GF-D8 (cell line): Measurements from ENCODE around the gene DIO3.
A peak's percentile ranks its signal among the peaks of the same experiment; 100 is the strongest.

Experiments
- DNase-seq: peaks from one replicate; lab custom pipeline; 2025; lab: John Stamatoyannopoulos, UW

DIO3 gene

DNA sequence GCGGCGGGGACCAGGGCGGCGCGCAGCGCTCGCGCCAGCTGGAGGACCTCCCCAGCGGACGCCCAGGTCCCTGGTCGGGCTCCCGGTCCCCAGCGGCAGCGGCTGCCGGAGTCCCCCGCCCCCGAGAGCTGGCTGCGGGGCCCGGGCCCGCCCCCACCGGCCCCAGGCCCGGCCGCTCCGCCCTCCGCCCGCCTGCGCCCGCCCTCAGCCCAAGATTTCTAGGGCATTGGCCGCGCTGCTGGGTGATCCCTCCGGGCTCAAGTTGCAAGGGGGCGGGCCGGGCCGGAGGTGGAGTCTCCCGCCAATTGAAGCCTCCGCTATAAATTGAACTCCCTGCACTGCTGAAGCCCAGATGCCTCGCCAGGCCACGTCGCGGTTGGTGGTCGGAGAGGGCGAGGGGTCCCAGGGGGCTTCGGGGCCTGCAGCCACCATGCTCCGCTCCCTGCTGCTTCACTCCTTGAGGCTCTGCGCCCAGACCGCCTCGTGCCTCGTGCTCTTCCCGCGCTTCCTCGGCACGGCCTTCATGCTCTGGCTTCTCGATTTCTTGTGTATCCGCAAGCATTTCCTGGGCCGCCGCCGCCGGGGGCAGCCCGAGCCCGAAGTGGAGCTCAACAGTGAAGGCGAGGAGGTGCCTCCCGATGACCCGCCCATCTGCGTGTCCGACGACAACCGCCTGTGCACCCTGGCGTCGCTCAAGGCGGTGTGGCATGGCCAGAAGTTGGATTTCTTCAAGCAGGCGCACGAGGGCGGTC lies at the start of gene DIO3:
TSS of gene DIO3 (plus strand) at position 351 of the 752 bp plus-strand sequence.
- DNase-seq = no peak

- no peak for DNase-seq
Measured at GRCh38 chr14:101511620-101512375, 49.5 kb upstream of the DIO3 start.

- no peak for DNase-seq
Measured at GRCh38 chr14:101512376-101512695, 49.0 kb upstream of the DIO3 start.

- DNase-seq = no peak
Measured at GRCh38 chr14:101514136-101514535, 47.2 kb upstream of the DIO3 start.

DNA sequence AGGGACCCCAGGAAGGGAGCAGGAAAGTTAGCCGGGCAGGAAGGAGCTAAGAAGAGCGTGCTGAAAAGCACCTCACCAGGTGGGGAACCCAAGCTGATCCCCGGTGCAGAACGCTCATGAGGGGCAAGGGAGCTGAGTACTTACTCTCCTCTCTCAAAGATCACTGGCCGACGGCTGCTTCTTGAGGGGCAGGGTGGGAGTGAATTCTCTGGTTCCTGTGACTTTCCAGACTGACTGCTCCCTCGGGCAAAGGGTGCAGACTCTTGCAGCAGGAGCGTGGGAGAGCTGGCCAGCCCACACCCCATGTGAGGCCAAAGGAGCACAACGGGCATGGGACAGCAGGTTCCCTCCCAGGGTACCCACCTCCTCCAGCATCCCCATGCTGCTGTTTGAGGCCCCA lies 44.9 kb upstream of the DIO3 start:
- no peak for DNase-seq

GRCh38 chr14:101518611-101519473 lies 42.5 kb upstream of the DIO3 start:
- no peak for DNase-seq

DNA sequence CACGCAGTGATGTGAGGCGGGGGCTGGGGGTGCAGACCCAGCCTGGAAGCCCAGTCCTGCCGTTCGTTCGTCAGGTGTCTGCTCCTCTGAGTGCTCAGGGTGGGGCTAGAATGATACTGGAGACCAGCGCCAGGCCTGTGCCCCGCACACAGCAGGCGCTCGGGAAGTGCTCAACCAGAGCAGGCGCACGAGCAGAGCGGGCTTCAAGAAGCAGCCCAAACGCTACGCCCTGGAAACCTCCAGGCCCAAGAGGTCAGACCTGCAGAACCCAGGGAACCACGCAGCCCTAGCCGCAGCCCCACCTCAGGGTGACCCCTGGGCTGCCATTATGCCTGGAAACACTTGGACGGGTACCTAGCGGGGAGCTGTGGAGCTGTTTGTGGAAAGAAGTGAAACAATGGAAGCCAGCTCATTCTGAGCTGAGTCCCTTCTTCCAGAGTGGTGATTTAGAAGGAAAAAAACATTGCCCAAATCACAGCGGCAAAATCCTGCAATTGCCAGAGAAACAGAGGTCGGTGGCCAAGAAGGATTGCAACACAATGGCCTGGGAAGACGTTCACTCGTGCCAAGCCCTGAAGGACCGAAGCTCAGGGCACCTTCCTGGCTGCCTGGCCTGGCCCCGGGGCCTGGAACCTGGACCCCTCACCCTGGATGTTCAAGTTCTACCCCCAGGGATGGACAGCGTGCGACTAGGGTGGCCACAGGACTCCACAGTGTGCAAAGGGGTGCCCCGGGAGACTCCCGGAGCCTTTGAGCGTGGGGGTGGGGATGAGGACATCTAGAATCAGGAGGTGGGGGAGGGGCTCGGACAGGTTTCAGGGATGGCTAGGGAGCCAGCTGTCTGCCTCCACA lies 40.4 kb upstream of the DIO3 start:
- no peak for DNase-seq

- no peak for DNase-seq
Measured at GRCh38 chr14:101521473-101521915, 39.8 kb upstream of the DIO3 start.

GRCh38 chr14:101521978-101522377 lies 39.3 kb upstream of the DIO3 start:
- no peak for DNase-seq

- DNase-seq = no peak
Measured at GRCh38 chr14:101525640-101526527, 35.4 kb upstream of the DIO3 start.

GRCh38 chr14:101527987-101528386 lies 33.3 kb upstream of the DIO3 start:
- DNase-seq = no peak

DNA sequence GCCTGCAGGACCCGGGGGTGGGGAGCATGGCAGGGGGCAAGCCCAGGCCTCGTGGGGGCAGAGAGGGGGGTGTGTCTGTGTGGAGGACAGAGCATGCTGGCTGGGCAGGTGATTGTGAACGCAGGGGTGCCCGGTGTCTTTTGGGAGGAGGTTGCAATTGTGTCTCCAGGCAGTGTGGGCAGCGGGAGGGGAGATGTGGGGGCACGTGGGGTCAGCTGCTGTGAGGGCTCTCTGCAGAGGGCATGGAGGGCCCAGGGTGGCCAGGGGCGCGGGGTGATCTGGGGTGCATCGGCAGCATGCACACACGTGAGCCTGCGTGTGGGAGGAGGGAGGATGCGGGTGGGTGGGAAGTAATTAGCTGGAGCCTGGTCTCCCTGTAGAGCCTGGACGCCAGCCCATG lies 32.2 kb upstream of the DIO3 start:
- DNase-seq = no peak

DNA sequence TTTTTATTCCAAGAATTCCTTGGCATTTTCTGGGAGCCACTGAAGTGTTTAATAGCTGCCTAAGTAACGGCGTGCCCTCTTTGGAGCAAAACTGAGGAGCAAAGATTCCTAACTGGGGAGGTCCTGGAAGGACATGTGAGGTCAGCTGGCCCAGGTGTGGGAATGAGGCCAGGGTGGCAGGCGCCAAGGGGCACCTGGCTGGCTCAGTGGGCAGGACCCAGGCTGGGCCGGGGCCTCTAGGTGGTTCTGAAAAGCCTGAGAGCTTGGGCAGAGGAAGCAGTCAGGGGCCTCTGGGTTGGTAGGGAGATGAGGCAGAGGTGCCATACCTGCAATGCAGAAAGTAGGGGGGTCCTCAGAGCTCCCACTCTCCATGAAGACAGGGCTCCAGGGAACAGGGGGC lies 27.1 kb upstream of the DIO3 start:
- DNase-seq = no peak

DNA sequence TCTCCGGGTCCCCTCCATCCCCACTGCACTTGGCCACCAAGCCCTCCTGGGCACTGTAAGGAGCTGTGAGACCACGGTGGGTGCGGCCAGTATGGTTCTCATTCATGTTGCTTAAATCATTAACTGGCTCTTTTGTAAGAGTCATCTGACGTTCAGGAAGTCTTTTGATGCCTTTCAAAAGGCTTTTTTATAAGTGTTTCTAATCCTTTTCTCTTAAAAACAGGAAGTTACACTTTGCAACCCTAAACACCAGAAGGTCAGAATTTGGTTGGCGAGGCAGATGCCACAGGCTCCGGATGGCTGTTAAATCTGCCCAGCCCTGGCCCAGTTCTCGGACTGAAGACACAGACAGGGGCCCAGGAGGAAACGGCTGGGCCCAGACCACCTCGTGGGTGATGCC lies 26.1 kb upstream of the DIO3 start:
- DNase-seq = peak; percentile 39

DNA sequence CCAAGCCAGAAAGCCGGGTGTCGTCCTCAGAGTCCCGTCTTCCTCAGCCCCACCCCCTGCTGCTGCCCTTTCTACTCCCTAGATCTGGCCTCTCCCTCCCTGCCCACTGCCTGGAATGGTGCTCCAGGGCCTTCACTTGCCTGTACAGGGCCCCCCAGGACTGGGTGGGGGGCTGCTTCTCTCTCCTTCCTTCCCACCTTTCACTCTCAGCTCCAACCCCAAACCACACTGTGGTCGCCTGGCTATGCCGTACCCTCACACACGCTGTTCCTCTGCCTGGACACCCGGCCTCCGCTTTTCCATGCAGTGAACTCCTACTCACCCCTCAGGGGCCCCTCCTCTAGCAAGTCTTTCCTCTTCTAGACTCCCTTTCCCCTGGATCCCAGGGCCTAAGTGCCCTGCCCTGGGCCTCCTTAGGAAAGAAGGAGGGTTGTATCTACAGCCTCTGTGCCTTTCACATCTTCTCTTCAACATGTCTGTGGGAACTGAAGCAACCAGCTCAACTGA lies 25.5 kb upstream of the DIO3 start:
- no peak for DNase-seq

- DNase-seq = no peak
Measured at GRCh38 chr14:101537286-101537685, 24.0 kb upstream of the DIO3 start.

DNA sequence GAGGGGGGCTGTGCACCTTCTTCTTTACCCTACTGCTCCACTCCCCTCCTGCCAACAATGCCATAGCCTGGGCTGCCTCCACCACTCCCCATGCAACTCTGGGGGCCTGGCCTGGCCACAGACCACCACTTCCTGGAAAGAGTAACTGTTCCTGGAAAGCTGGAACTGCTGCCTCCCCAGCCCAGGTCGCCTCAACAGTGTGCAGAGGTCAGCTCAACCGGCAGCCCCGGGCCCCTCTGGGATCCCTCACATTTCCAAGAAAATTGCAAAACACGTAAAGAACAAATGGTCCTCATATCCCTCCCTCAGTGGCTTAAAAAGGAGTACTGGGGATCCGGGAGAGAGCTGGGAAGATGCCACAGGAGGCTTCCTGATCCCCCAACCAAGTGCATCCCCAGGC lies 22.4 kb upstream of the DIO3 start:
- peak; percentile 2 for DNase-seq

DNA sequence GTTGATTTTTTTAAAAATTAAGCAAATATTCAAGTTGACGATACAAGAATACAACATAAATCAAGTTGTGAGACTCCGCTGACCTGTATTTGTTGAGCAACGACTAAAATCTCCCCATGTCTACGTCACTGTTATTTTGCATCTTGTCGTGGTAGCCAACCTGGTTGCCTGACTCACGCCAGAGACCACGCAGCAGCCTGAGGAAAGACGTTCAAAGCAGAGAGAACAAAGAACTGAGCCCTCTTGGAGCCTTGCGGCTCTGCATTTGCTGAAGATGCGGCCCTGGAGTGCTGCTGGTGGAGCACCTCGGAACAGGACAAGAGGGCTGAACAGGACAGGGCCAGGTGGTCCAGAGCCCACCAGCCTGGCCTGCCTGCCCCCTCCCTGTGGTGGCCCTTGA lies 21.4 kb upstream of the DIO3 start:
- DNase-seq = no peak

- DNase-seq = no peak
Measured at GRCh38 chr14:101540481-101541462, 20.5 kb upstream of the DIO3 start.
